ENCODE results near the gene CLEC4A. TPM values are rescaled to one million over a fixed set of nuclear protein-coding genes. Genes with fewer than 3 reads are reported as not detected.
"Not testable (repeated sequence)": the region's sequence is repeated elsewhere in the genome, so short reads cannot be mapped to it uniquely, and the experiment has no call there.

CLEC4A gene
- total RNA-seq, 1 donor from 2014 or later = 2.5 TPM

- ChIA-PET CTCF (no interaction called here), POLR2A (no interaction called here)
- intact Hi-C loops (cut with micrococcal nuclease) = no loop called here
- no peak for TF ChIP-seq CTCF (IDR thresholded peaks at IDR 0.05)
- H3K27ac Mint-ChIP-seq = no peak overlapping the region
- peaks cover 30% of the 10 kb centered on the region for H3K4me1 Mint-ChIP-seq
- H3K9me3 Mint-ChIP-seq = no peaks in the 10 kb centered on the region
- no peaks in the 10 kb centered on the region for H3K27me3 Mint-ChIP-seq
- H3K36me3 Mint-ChIP-seq (ENCODE audit: low read depth) = peaks cover 28% of the 10 kb centered on the region
- H3K4me3 Mint-ChIP-seq = no peak overlapping the region
- ATAC-seq (ENCODE audit: low read depth) (no peak), DNase-seq (no peak)
Measured at GRCh38 chr12:8127138-8127537, 3.7 kb downstream of the CLEC4A start.

GRCh38 chr12:8133636-8134397 is 10.4 kb downstream of the CLEC4A start:
- CTCF ChIA-PET; H3K4me3 Mint-ChIP-seq; DNase-seq; H3K4me1 Mint-ChIP-seq; intact Hi-C loops (cut with micrococcal nuclease); H3K27ac Mint-ChIP-seq; H3K27me3 Mint-ChIP-seq; H3K9me3 Mint-ChIP-seq; POLR2A ChIA-PET; ATAC-seq (ENCODE audit: low read depth): not testable (repeated sequence)
- peaks cover 50% of the 10 kb centered on the region for H3K36me3 Mint-ChIP-seq (ENCODE audit: low read depth)

GRCh38 chr12:8134398-8134930 is 11.0 kb downstream of the CLEC4A start:
- CTCF ChIA-PET; DNase-seq; H3K27me3 Mint-ChIP-seq; H3K4me3 Mint-ChIP-seq; POLR2A ChIA-PET; H3K9me3 Mint-ChIP-seq; intact Hi-C loops (cut with micrococcal nuclease); ATAC-seq (ENCODE audit: low read depth); H3K27ac Mint-ChIP-seq; H3K4me1 Mint-ChIP-seq: not testable (repeated sequence)
- H3K36me3 Mint-ChIP-seq (ENCODE audit: low read depth) = peaks cover 50% of the 10 kb centered on the region

- CTCF ChIA-PET; H3K4me3 Mint-ChIP-seq; H3K4me1 Mint-ChIP-seq; H3K27me3 Mint-ChIP-seq; H3K27ac Mint-ChIP-seq; DNase-seq; ATAC-seq (ENCODE audit: low read depth); POLR2A ChIA-PET; intact Hi-C loops (cut with micrococcal nuclease): not testable (repeated sequence)
- Mint-ChIP-seq H3K9me3 (peaks cover 11% of the 10 kb centered on the region), H3K36me3 (ENCODE audit: low read depth) (peaks cover 46% of the 10 kb centered on the region)
Measured at GRCh38 chr12:8141647-8142046, 18.2 kb downstream of the CLEC4A start.

GRCh38 chr12:8143261-8143660 is 19.8 kb downstream of the CLEC4A start:
- ATAC-seq (ENCODE audit: low read depth) = no peak
- H3K27me3 Mint-ChIP-seq = peaks cover 9% of the 10 kb centered on the region
- no peak overlapping the region for H3K27ac Mint-ChIP-seq
- POLR2A ChIA-PET = no interaction called here
- no peak for DNase-seq
- H3K9me3 Mint-ChIP-seq = peaks cover 11% of the 10 kb centered on the region
- CTCF ChIA-PET = no interaction called here
- no peak overlapping the region for H3K4me3 Mint-ChIP-seq
- H3K4me1 Mint-ChIP-seq = no peaks in the 10 kb centered on the region
- peaks cover 31% of the 10 kb centered on the region for H3K36me3 Mint-ChIP-seq (ENCODE audit: low read depth)
- intact Hi-C loops (cut with micrococcal nuclease) = no loop called here
- no peak for TF ChIP-seq CTCF (IDR thresholded peaks at IDR 0.05)

GRCh38 chr12:8145754-8146441 is 22.5 kb downstream of the CLEC4A start:
- H3K9me3 Mint-ChIP-seq = peaks cover 11% of the 10 kb centered on the region
- H3K27me3 Mint-ChIP-seq = peaks cover 17% of the 10 kb centered on the region
- no peak overlapping the region for H3K27ac Mint-ChIP-seq
- ChIA-PET POLR2A (no interaction called here), CTCF (no interaction called here)
- H3K36me3 Mint-ChIP-seq (ENCODE audit: low read depth) = peaks cover 14% of the 10 kb centered on the region
- intact Hi-C loops (cut with micrococcal nuclease) = no loop called here
- H3K4me3 Mint-ChIP-seq = no peak overlapping the region
- no peak for TF ChIP-seq CTCF (IDR thresholded peaks at IDR 0.05)
- DNase-seq (no peak), ATAC-seq (ENCODE audit: low read depth) (no peak)
- no peaks in the 10 kb centered on the region for H3K4me1 Mint-ChIP-seq

Measured in activated B cell treated with CpG ODN at 0.5 μM for 24 hours (primary cell).